Endodermal cell (in vitro differentiated cells): Measurements from ENCODE around the gene SNRNP35. TPM values are rescaled to one million over a fixed set of nuclear protein-coding genes. Genes with fewer than 3 reads are reported as not detected.

ENCODE experiments used
- DNase-seq: peaks from one replicate; pipeline ENCODE4 v3.0.0-alpha.2; 2017
- H3K27ac ChIP-seq: 2 replicates; pipeline ENCODE4 v1.5.1; 2013; ENCODE audit warnings: mild to moderate bottlenecking, low read depth, low read length, moderate library complexity
- H3K27me3 ChIP-seq: 2 replicates; pipeline ENCODE4 v1.6.1; 2013; ENCODE audit warnings: mild to moderate bottlenecking, low read length, moderate library complexity; ENCODE audit not compliant: insufficient read depth, control insufficient read depth, poor library complexity, severe bottlenecking
- H3K36me3 ChIP-seq: 2 replicates; pipeline ENCODE4 v1.7.0; 2013; ENCODE audit warnings: mild to moderate bottlenecking, low read length, moderate library complexity; ENCODE audit not compliant: control insufficient read depth, insufficient read depth
- H3K4me1 ChIP-seq: one replicate; pipeline ENCODE4 v1.7.0; 2013; ENCODE audit warnings: low read length; ENCODE audit not compliant: control insufficient read depth, insufficient read depth
- H3K4me3 ChIP-seq: 2 replicates; pipeline ENCODE4 v1.5.1; 2013; ENCODE audit warnings: mild to moderate bottlenecking, low read length, moderate library complexity
- H3K9ac ChIP-seq: 2 replicates; pipeline ENCODE4 v1.6.1; 2013; ENCODE audit warnings: mild to moderate bottlenecking, low read length, moderate library complexity; ENCODE audit not compliant: poor library complexity, severe bottlenecking; ENCODE audit errors: extremely low read depth
- H3K9me3 ChIP-seq: 2 replicates; pipeline ENCODE4 v1.6.1; 2013; ENCODE audit warnings: mild to moderate bottlenecking, low read length, moderate library complexity; ENCODE audit not compliant: control insufficient read depth
- H3K27ac Mint-ChIP-seq: 2 replicates; pipeline ENCODE4 v1.8.0; 2020; ENCODE audit warnings: mixed read lengths
- H3K27me3 Mint-ChIP-seq: 2 replicates; pipeline ENCODE4 v1.8.0; 2021; ENCODE audit warnings: mild to moderate bottlenecking, mixed read lengths; ENCODE audit not compliant: insufficient read depth
- H3K36me3 Mint-ChIP-seq: 2 replicates; pipeline ENCODE4 v1.8.0; 2020; ENCODE audit warnings: low read depth, mixed read lengths
- H3K4me1 Mint-ChIP-seq: 2 replicates; pipeline ENCODE4 v1.8.0; 2020; ENCODE audit warnings: mixed read lengths
- H3K4me3 Mint-ChIP-seq: 2 replicates; pipeline ENCODE4 v1.8.0; 2020; ENCODE audit warnings: mild to moderate bottlenecking, moderate library complexity, mixed read lengths
- H3K9me3 Mint-ChIP-seq: 2 replicates; pipeline ENCODE4 v1.8.0; 2020; ENCODE audit warnings: mild to moderate bottlenecking, mixed read lengths
- CTCF ChIP-seq: fragments of 200-600 bp; sonication (generic); conservative IDR thresholded peaks from 2 replicates; pipeline ENCODE4 v1.5.0; 2021; ENCODE audit warnings: antibody characterized with exemption, mild to moderate bottlenecking
- WGBS, 2 experiments: methylation state at CpG; one replicate each; pipeline versions ENCODE4 v1.1.5 to v1.1.7; 2013; ENCODE audit warnings: missing lambda C conversion rate in 2 of 2, mixed read lengths in 1 of 2; ENCODE audit not compliant: insufficient coverage in 1 of 2, insufficient read length in 1 of 2; 5-methylcytosine and 5-hydroxymethylcytosine counted together
- total RNA-seq, 2 donors: library from RNA; stranded (reverse); fragmentation: NEBNext Ultra II Directional in 1 of 2; extraction: Animal tissue kit (Norgen Biotek cat#: 25700) in 1 of 2; gene quantifications; 2 replicates in 1 of 2; 3 replicates in 1 of 2; pipeline ENCODE4 v1.2.1, GENCODE V29; 2021

Gene SNRNP35
- total RNA-seq, 2 donors from 2014 or later: 17.9 to 24.9 TPM

GRCh38 chr12:123410041-123410412 is 47.9 kb upstream of the SNRNP35 start:
- no peaks in the 10 kb centered on the region for H3K9me3 ChIP-seq
- Mint-ChIP-seq H3K27ac (no peak overlapping the region), H3K36me3 (peaks cover 27% of the 10 kb centered on the region), H3K27me3 (no peaks in the 10 kb centered on the region), H3K4me1 (no peaks in the 10 kb centered on the region), H3K4me3 (no peak overlapping the region), H3K9me3 (peaks cover 5% of the 10 kb centered on the region)
- TF ChIP-seq CTCF: no peak
- DNase-seq: no peak
- H3K4me1 ChIP-seq: no peaks in the 10 kb centered on the region
- H3K4me3 ChIP-seq: no peak overlapping the region
- 84 to 89% methylated on average over 5 of the region's 5 CpGs for WGBS, 2 experiments
- peaks cover 21% of the 10 kb centered on the region for H3K36me3 ChIP-seq
- H3K9ac ChIP-seq: no peak overlapping the region
- H3K27me3 ChIP-seq: no peaks in the 10 kb centered on the region
- no peak overlapping the region for H3K27ac ChIP-seq

- Histone ChIP-seq H3K9me3 (peaks cover 4% of the 10 kb centered on the region), H3K36me3 (no peaks in the 10 kb centered on the region), H3K27ac (no peak overlapping the region), H3K27me3 (no peaks in the 10 kb centered on the region), H3K9ac (no peak overlapping the region), H3K4me1 (no peaks in the 10 kb centered on the region), H3K4me3 (no peak overlapping the region)
- 90% methylated on average over 1 of the region's 2 CpGs; no CpG with 5 or more reads in 1 of the 2 experiments for WGBS, 2 experiments
- H3K27ac Mint-ChIP-seq: no peak overlapping the region
- no peak overlapping the region for H3K4me3 Mint-ChIP-seq
- no peaks in the 10 kb centered on the region for H3K27me3 Mint-ChIP-seq
- DNase-seq: no peak
- H3K4me1 Mint-ChIP-seq: no peaks in the 10 kb centered on the region
- peaks cover 9% of the 10 kb centered on the region for H3K9me3 Mint-ChIP-seq
- H3K36me3 Mint-ChIP-seq: peaks cover 20% of the 10 kb centered on the region
- TF ChIP-seq CTCF: peak; percentile 40
Measured at GRCh38 chr12:123421314-123421713, 36.6 kb upstream of the SNRNP35 start.

GRCh38 chr12:123427036-123427769 is 30.7 kb upstream of the SNRNP35 start:
- no peak for TF ChIP-seq CTCF
- peaks cover 7% of the 10 kb centered on the region for H3K9me3 Mint-ChIP-seq
- H3K9ac ChIP-seq: no peak overlapping the region
- H3K36me3 ChIP-seq: no peaks in the 10 kb centered on the region
- WGBS, 2 experiments: 90 to 99% methylated on average over 8 of the region's 8 CpGs
- H3K27me3 ChIP-seq: no peaks in the 10 kb centered on the region
- H3K27me3 Mint-ChIP-seq: no peaks in the 10 kb centered on the region
- no peaks in the 10 kb centered on the region for H3K4me1 ChIP-seq
- H3K4me1 Mint-ChIP-seq: no peaks in the 10 kb centered on the region
- H3K27ac Mint-ChIP-seq: no peak overlapping the region
- H3K9me3 ChIP-seq: peaks cover 4% of the 10 kb centered on the region
- H3K4me3 ChIP-seq: no peak overlapping the region
- no peak overlapping the region for H3K27ac ChIP-seq
- no peak for DNase-seq
- peaks cover 26% of the 10 kb centered on the region for H3K36me3 Mint-ChIP-seq
- no peak overlapping the region for H3K4me3 Mint-ChIP-seq
